ENCODE measurements around the gene TMEM17. TPM values are rescaled to one million over a fixed set of nuclear protein-coding genes. Genes with fewer than 3 reads are reported as not detected.

Gene TMEM17
- total RNA-seq, 2 experiments from 2014 or later = not detected

DNA sequence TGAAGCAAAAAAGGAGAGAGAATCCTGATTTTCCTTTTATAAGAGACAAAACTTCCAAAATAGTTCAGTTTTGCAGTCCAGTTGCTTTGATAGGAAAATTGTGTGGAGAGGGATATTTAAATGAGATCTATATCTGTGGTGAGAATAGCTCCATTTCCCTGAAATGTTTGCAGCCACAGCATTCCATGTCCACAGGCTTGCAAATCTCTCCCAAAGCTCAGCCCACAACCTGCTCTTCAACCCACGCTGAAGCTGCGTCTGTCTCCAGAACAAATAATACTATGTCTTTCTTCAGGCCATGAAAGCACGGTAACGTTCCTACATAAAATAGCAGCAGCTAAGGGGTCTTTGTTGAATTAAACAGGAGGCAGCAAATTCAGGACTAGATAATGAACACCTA, 31.8 kb downstream of the TMEM17 start:
- CTCF ChIA-PET = no interaction called here
- no peaks in the 10 kb centered on the region for H3K27me3 Mint-ChIP-seq
- peaks cover 7% of the 10 kb centered on the region for H3K4me1 Mint-ChIP-seq (ENCODE audit: low read depth)

DNA sequence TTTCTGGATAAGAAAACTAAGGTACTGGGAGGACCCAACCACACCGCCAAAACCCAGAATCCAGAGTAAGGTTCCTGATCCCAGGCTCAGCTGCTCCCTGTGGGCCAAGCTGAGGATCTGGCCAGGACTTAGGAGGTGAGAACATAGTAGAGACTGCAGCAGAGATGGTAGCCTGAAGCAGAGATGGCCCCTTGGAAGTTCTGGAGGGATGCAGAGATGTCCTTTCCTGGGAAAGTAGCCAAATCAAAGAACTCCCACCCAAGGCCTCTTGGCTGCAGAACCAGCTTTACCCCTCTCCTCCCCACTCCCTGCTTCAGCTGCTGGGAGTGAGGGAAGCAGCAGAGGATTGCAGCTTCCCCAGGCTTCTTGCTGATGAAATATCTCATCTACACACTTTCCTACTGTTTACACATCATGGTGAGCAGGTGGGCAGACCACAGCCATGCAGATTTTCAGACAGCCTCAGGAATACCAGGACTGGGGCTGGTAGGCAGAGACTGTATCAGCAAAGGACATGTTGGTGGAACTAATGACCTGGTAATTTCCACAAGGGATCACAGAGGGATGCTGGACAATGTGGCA, 32.7 kb downstream of the TMEM17 start:
- Histone ChIP-seq H3K27me3 (ENCODE audit: control insufficient read depth in 1 of 2, insufficient read depth in 2 of 2, low read length in 2 of 2) (no peaks in the 10 kb centered on the region), H3K9me3 (ENCODE audit: control insufficient read depth in 1 of 2, insufficient read depth in 1 of 2, low read length in 2 of 2) (no peaks in the 10 kb centered on the region), H3K36me3 (ENCODE audit: insufficient read depth, low read length) (no peaks in the 10 kb centered on the region), H3K27ac (ENCODE audit: low read depth in 1 of 2, low read length in 2 of 2) (no peak overlapping the region), H3K4me3 (ENCODE audit: low read length) (no peak overlapping the region), H3K4me1 (ENCODE audit: insufficient read depth, low read length) (peaks cover 11% of the 10 kb centered on the region)
- POLR2A ChIA-PET = no interaction called here
- intact Hi-C loops (cut with DNase I, micrococcal nuclease) = no loop called here
- H3K9me3 Mint-ChIP-seq = no peaks in the 10 kb centered on the region
- no peaks in the 10 kb centered on the region for H3K27me3 Mint-ChIP-seq
- H3K4me3 Mint-ChIP-seq = no peak overlapping the region
- no peak overlapping the region for H3K27ac Mint-ChIP-seq
- DNase-seq (no peak), ATAC-seq (ENCODE audit: poor library complexity) (no peak)
- TF ChIP-seq, protein P1, sequence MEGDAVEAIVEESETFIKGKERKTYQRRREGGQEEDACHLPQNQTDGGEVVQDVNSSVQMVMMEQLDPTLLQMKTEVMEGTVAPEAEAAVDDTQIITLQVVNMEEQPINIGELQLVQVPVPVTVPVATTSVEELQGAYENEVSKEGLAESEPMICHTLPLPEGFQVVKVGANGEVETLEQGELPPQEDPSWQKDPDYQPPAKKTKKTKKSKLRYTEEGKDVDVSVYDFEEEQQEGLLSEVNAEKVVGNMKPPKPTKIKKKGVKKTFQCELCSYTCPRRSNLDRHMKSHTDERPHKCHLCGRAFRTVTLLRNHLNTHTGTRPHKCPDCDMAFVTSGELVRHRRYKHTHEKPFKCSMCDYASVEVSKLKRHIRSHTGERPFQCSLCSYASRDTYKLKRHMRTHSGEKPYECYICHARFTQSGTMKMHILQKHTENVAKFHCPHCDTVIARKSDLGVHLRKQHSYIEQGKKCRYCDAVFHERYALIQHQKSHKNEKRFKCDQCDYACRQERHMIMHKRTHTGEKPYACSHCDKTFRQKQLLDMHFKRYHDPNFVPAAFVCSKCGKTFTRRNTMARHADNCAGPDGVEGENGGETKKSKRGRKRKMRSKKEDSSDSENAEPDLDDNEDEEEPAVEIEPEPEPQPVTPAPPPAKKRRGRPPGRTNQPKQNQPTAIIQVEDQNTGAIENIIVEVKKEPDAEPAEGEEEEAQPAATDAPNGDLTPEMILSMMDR (IDR thresholded peaks at IDR 0.05) = no peak
- H3K36me3 Mint-ChIP-seq (ENCODE audit: low read depth) = no peaks in the 10 kb centered on the region
- H3K4me1 Mint-ChIP-seq (ENCODE audit: low read depth) = peaks cover 7% of the 10 kb centered on the region
- CTCF ChIA-PET = no interaction called here

More for the DNA sequence above, 31.8 kb downstream of the TMEM17 start:
- no peak overlapping the region for H3K27ac Mint-ChIP-seq
- DNase-seq (no peak), ATAC-seq (ENCODE audit: poor library complexity) (no peak)
- Histone ChIP-seq H3K9me3 (ENCODE audit: control insufficient read depth in 1 of 2, insufficient read depth in 1 of 2, low read length in 2 of 2) (no peaks in the 10 kb centered on the region), H3K27me3 (ENCODE audit: control insufficient read depth in 1 of 2, insufficient read depth in 2 of 2, low read length in 2 of 2) (no peaks in the 10 kb centered on the region), H3K36me3 (ENCODE audit: insufficient read depth, low read length) (no peaks in the 10 kb centered on the region), H3K4me3 (ENCODE audit: low read length) (no peak overlapping the region), H3K27ac (ENCODE audit: low read depth in 1 of 2, low read length in 2 of 2) (no peak overlapping the region), H3K4me1 (ENCODE audit: insufficient read depth, low read length) (peaks cover 11% of the 10 kb centered on the region)
- intact Hi-C loops (cut with DNase I, micrococcal nuclease) = no loop called here
- TF ChIP-seq, protein P1 (IDR thresholded peaks at IDR 0.05) = no peak
- H3K4me3 Mint-ChIP-seq = no peak overlapping the region
- no peaks in the 10 kb centered on the region for H3K9me3 Mint-ChIP-seq
- POLR2A ChIA-PET = no interaction called here
- no peaks in the 10 kb centered on the region for H3K36me3 Mint-ChIP-seq (ENCODE audit: low read depth)

DNA sequence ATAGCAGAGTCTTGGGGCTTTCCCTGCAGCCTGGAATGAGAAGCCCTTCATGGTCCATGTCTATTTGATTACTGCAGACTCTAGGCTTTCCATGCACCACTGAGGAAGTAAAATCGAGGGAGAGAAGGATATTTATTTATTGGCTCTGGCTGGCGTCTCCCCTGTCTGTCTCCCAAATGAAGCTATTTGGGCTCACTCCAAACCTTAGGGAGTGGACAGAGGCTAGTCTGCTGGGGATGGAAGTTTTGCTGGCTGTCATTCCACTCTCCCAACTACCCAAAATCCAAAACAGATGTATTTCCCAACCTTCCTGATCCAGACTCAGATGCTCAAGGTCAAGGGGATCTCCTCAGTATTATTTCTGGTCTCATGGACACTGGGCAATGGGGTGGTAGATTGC, 33.7 kb downstream of the TMEM17 start:
- peaks cover 7% of the 10 kb centered on the region for H3K4me1 Mint-ChIP-seq (ENCODE audit: low read depth)
- no peaks in the 10 kb centered on the region for H3K27me3 Mint-ChIP-seq
- TF ChIP-seq, protein P1 (IDR thresholded peaks at IDR 0.05) = no peak
- Histone ChIP-seq H3K4me3 (ENCODE audit: low read length) (no peak overlapping the region), H3K27me3 (ENCODE audit: control insufficient read depth in 1 of 2, insufficient read depth in 2 of 2, low read length in 2 of 2) (no peaks in the 10 kb centered on the region), H3K27ac (ENCODE audit: low read depth in 1 of 2, low read length in 2 of 2) (no peak overlapping the region), H3K36me3 (ENCODE audit: insufficient read depth, low read length) (no peaks in the 10 kb centered on the region), H3K4me1 (ENCODE audit: insufficient read depth, low read length) (peaks cover 11% of the 10 kb centered on the region), H3K9me3 (ENCODE audit: control insufficient read depth in 1 of 2, insufficient read depth in 1 of 2, low read length in 2 of 2) (no peaks in the 10 kb centered on the region)
- no peaks in the 10 kb centered on the region for H3K36me3 Mint-ChIP-seq (ENCODE audit: low read depth)
- no peak overlapping the region for H3K27ac Mint-ChIP-seq
- ChIA-PET CTCF (no interaction called here), POLR2A (no interaction called here)
- DNase-seq (no peak), ATAC-seq (ENCODE audit: poor library complexity) (no peak)
- H3K4me3 Mint-ChIP-seq = no peak overlapping the region
- no peaks in the 10 kb centered on the region for H3K9me3 Mint-ChIP-seq
- intact Hi-C loops (cut with DNase I, micrococcal nuclease) = no loop called here

All from CD4-positive, alpha-beta T cell (primary cell).